ENCODE results near the gene RACK1. TPM values are rescaled to one million over a fixed set of nuclear protein-coding genes. Genes with fewer than 3 reads are reported as not detected.

RACK1 gene
- total and polyA plus RNA-seq, 4 donors, result 310 to 2,255 (median 940) TPM

DNA sequence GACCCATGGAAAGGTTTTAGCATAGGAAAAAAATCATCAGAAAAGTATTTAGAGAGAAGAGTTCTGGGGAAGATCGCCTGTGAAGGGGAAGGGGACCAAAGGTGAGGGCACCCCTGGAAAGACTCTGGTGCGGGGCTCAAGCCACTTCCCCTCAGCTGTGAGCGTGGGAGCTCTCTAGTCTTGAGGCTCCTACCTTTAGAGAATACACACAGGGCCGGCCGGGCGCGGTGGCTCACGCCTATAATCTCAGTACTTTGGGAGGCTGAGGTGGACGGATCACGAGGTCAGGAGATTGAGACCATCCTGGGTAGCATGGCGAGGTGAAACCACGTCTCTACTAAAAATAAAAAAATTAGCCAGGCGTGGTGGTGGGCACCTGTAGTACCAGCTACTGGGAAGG is 13.7 kb downstream of the RACK1 start:
- WGBS, result 96% methylated on average over 13 of the region's 13 CpGs
- peaks cover 11 to 39% (median 22%) of the 10 kb centered on the region in 4 donors for H3K36me3 ChIP-seq (ENCODE audit: control insufficient read depth in 4 of 4, insufficient read depth in 3 of 4, low read depth in 1 of 4, low read length in 3 of 4)
- DNase-seq (ENCODE audit: low spot score), result no peak
- no peaks in the 10 kb centered on the region for H3K27me3 ChIP-seq (ENCODE audit: control insufficient read depth in 4 of 4, insufficient read depth in 4 of 4, low read length in 3 of 4)
- peaks cover 0 to 1% (median under 1%) of the 10 kb centered on the region in 4 donors for H3K4me1 ChIP-seq (ENCODE audit: control insufficient read depth in 4 of 4, insufficient read depth in 4 of 4, low read length in 3 of 4)
- no peak for TF ChIP-seq NR2F2 (IDR thresholded peaks at IDR 0.05)
- TF ChIP-seq HNF4A (conservative IDR thresholded peaks at IDR 0.05), result no peak
- no peak for TF ChIP-seq GABPA (IDR thresholded peaks at IDR 0.05 in 1 of 2, conservative IDR thresholded peaks at IDR 0.05 in 1 of 2)
- TF ChIP-seq FOXA2 (IDR thresholded peaks at IDR 0.05), result no peak
- TF ChIP-seq RAD21 (IDR thresholded peaks at IDR 0.05), result no peak
- TF ChIP-seq, protein P1, sequence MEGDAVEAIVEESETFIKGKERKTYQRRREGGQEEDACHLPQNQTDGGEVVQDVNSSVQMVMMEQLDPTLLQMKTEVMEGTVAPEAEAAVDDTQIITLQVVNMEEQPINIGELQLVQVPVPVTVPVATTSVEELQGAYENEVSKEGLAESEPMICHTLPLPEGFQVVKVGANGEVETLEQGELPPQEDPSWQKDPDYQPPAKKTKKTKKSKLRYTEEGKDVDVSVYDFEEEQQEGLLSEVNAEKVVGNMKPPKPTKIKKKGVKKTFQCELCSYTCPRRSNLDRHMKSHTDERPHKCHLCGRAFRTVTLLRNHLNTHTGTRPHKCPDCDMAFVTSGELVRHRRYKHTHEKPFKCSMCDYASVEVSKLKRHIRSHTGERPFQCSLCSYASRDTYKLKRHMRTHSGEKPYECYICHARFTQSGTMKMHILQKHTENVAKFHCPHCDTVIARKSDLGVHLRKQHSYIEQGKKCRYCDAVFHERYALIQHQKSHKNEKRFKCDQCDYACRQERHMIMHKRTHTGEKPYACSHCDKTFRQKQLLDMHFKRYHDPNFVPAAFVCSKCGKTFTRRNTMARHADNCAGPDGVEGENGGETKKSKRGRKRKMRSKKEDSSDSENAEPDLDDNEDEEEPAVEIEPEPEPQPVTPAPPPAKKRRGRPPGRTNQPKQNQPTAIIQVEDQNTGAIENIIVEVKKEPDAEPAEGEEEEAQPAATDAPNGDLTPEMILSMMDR (IDR thresholded peaks at IDR 0.05; ENCODE audit: low read depth, low read length, missing input control), result no peak
- no peak for TF ChIP-seq SP1 (IDR thresholded peaks at IDR 0.05)
- no peak for TF ChIP-seq FOXA1 (IDR thresholded peaks at IDR 0.05)
- no peak for TF ChIP-seq EGR1 (IDR thresholded peaks at IDR 0.05; ENCODE audit: low read depth in 2 of 2)
- H3K4me3 ChIP-seq (ENCODE audit: low read depth in 1 of 3, low read length in 3 of 3), result no peak overlapping the region
- H3K27ac ChIP-seq (ENCODE audit: low read depth in 1 of 2, low read length in 2 of 2), result no peak overlapping the region
- H3K9me3 ChIP-seq (ENCODE audit: control insufficient read depth in 4 of 4, low read length in 3 of 4), result no peaks in the 10 kb centered on the region
- H3K9ac ChIP-seq (ENCODE audit: low read depth in 1 of 2, low read length in 2 of 2), result no peak overlapping the region

DNA sequence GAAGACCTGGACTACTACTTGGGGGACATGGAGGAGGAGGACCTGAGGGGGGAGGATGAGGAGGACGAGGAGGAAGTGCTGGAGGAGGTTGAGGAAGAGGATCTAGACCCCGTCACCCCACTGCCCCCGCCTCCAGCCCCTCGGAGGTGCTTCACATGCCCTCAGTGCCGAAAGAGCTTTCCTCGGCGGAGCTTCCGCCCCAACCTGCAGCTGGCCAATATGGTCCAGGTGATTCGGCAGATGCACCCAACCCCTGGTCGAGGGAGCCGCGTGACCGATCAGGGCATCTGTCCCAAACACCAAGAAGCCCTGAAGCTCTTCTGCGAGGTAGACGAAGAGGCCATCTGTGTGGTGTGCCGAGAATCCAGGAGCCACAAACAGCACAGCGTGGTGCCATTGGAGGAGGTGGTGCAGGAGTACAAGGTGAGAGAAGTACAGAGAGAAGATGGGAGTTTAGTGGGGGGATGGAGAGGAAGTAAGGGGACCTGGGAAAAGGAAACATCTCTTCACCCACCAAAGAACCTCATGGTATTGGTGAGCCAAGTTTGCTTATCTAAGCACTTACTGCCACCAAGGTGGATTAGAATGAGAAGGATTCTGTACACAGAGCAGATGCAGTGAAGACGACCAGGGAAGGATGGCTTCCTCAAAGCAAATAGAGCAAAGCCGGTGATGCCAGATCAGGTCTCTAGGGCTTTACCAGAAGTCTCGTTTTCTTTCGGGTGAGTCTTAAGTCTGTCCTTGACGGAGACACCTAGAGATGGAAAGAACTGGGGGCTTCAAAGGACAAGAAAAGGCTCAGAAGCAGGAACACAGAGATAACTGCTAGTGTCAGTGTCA is 19.1 kb downstream of the RACK1 start:
- WGBS, result 82% methylated on average over 22 of the region's 22 CpGs
- H3K4me1 ChIP-seq (ENCODE audit: control insufficient read depth in 4 of 4, insufficient read depth in 4 of 4, low read length in 3 of 4), result peaks cover 10 to 28% (median 15%) of the 10 kb centered on the region in 4 donors
- H3K9ac ChIP-seq (ENCODE audit: low read depth in 1 of 2, low read length in 2 of 2), result no peak overlapping the region
- no peaks in the 10 kb centered on the region for H3K9me3 ChIP-seq (ENCODE audit: control insufficient read depth in 4 of 4, low read length in 3 of 4)
- no peak for DNase-seq (ENCODE audit: low spot score)
- peaks cover 0 to 4% (median 2%) of the 10 kb centered on the region in 4 donors for H3K36me3 ChIP-seq (ENCODE audit: control insufficient read depth in 4 of 4, insufficient read depth in 3 of 4, low read depth in 1 of 4, low read length in 3 of 4)
- H3K4me3 ChIP-seq (ENCODE audit: low read depth in 1 of 3, low read length in 3 of 3), result peak overlapping the region in 2 of 3 donors; percentile 64 to 87
- H3K27ac ChIP-seq (ENCODE audit: low read depth in 1 of 2, low read length in 2 of 2), result no peak overlapping the region
- no peaks in the 10 kb centered on the region for H3K27me3 ChIP-seq (ENCODE audit: control insufficient read depth in 4 of 4, insufficient read depth in 4 of 4, low read length in 3 of 4)
- TF ChIP-seq NR2F2 (IDR thresholded peaks at IDR 0.05), result no peak
- TF ChIP-seq FOXA1 (IDR thresholded peaks at IDR 0.05), result no peak
- no peak for TF ChIP-seq GABPA (IDR thresholded peaks at IDR 0.05 in 1 of 2, conservative IDR thresholded peaks at IDR 0.05 in 1 of 2)
- no peak for TF ChIP-seq EGR1 (IDR thresholded peaks at IDR 0.05; ENCODE audit: low read depth in 2 of 2)
- TF ChIP-seq, protein P1 (IDR thresholded peaks at IDR 0.05; ENCODE audit: low read depth, low read length, missing input control), result no peak
- TF ChIP-seq, protein P2, sequence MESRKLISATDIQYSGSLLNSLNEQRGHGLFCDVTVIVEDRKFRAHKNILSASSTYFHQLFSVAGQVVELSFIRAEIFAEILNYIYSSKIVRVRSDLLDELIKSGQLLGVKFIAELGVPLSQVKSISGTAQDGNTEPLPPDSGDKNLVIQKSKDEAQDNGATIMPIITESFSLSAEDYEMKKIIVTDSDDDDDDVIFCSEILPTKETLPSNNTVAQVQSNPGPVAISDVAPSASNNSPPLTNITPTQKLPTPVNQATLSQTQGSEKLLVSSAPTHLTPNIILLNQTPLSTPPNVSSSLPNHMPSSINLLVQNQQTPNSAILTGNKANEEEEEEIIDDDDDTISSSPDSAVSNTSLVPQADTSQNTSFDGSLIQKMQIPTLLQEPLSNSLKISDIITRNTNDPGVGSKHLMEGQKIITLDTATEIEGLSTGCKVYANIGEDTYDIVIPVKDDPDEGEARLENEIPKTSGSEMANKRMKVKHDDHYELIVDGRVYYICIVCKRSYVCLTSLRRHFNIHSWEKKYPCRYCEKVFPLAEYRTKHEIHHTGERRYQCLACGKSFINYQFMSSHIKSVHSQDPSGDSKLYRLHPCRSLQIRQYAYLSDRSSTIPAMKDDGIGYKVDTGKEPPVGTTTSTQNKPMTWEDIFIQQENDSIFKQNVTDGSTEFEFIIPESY (IDR thresholded peaks at IDR 0.05), result no peak
- no peak for TF ChIP-seq RAD21 (IDR thresholded peaks at IDR 0.05)
- TF ChIP-seq HNF4G (IDR thresholded peaks at IDR 0.05), result no peak
- TF ChIP-seq FOXA2 (IDR thresholded peaks at IDR 0.05), result no peak
- TF ChIP-seq, protein P3, sequence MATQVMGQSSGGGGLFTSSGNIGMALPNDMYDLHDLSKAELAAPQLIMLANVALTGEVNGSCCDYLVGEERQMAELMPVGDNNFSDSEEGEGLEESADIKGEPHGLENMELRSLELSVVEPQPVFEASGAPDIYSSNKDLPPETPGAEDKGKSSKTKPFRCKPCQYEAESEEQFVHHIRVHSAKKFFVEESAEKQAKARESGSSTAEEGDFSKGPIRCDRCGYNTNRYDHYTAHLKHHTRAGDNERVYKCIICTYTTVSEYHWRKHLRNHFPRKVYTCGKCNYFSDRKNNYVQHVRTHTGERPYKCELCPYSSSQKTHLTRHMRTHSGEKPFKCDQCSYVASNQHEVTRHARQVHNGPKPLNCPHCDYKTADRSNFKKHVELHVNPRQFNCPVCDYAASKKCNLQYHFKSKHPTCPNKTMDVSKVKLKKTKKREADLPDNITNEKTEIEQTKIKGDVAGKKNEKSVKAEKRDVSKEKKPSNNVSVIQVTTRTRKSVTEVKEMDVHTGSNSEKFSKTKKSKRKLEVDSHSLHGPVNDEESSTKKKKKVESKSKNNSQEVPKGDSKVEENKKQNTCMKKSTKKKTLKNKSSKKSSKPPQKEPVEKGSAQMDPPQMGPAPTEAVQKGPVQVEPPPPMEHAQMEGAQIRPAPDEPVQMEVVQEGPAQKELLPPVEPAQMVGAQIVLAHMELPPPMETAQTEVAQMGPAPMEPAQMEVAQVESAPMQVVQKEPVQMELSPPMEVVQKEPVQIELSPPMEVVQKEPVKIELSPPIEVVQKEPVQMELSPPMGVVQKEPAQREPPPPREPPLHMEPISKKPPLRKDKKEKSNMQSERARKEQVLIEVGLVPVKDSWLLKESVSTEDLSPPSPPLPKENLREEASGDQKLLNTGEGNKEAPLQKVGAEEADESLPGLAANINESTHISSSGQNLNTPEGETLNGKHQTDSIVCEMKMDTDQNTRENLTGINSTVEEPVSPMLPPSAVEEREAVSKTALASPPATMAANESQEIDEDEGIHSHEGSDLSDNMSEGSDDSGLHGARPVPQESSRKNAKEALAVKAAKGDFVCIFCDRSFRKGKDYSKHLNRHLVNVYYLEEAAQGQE (IDR thresholded peaks at IDR 0.05), result no peak
- TF ChIP-seq, protein P4, sequence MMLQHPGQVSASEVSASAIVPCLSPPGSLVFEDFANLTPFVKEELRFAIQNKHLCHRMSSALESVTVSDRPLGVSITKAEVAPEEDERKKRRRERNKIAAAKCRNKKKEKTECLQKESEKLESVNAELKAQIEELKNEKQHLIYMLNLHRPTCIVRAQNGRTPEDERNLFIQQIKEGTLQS (IDR thresholded peaks at IDR 0.05), result no peak
- TF ChIP-seq HNF4A (conservative IDR thresholded peaks at IDR 0.05), result no peak
- no peak for TF ChIP-seq RXRA (IDR thresholded peaks at IDR 0.05)

Measured in liver (tissue), 9 donors.